ENCODE results near the gene NPM3.

DNA sequence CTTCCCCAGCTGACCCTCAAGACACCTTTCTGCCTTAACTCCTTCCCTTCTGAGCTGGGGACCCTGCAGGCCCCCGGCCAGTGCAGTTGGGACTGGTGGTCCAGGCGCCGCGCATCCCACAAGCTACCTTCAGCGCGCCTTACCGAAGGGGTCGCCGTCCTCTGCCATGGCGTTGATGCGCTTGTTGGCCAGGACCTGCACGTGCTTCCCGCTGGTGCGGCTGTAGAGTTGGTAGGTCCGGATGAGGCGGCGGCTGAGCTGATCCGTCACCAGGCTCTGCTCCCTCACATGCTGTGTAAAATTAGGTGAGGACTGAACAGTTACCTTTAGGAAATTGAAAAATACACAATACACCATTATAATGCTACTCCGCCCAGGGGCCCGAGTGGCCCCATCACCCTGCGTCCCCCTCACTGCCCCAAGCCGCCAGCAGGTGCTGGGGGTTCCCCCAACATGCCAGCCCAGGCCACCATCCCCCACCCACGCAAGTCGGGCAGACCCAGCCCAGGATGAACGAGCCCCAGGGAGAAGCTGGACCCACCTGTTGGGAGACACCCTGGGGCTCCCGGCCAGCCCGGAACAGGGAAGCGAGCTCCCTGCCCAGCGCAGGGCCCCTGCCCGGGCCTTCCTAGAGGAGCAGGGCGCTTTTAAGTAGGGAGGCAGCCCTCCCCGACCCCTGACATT is 8.5 kb downstream of the NPM3 start:
- TF ChIP-seq EZH2 (IDR thresholded peaks at IDR 0.05) = peak; percentile 79
- TF ChIP-seq, protein P1, sequence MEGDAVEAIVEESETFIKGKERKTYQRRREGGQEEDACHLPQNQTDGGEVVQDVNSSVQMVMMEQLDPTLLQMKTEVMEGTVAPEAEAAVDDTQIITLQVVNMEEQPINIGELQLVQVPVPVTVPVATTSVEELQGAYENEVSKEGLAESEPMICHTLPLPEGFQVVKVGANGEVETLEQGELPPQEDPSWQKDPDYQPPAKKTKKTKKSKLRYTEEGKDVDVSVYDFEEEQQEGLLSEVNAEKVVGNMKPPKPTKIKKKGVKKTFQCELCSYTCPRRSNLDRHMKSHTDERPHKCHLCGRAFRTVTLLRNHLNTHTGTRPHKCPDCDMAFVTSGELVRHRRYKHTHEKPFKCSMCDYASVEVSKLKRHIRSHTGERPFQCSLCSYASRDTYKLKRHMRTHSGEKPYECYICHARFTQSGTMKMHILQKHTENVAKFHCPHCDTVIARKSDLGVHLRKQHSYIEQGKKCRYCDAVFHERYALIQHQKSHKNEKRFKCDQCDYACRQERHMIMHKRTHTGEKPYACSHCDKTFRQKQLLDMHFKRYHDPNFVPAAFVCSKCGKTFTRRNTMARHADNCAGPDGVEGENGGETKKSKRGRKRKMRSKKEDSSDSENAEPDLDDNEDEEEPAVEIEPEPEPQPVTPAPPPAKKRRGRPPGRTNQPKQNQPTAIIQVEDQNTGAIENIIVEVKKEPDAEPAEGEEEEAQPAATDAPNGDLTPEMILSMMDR (IDR thresholded peaks at IDR 0.05) = peak; percentile 7
